Osteoblast (primary cell): ENCODE results near the gene ELK4. TPM values are rescaled to one million over a fixed set of nuclear protein-coding genes. Genes with fewer than 3 reads are reported as not detected.

Source experiments
- DNase-seq: peaks from one replicate; pipeline ENCODE4 v3.0.0; 2011; ENCODE audit warnings: low spot score, mixed read lengths; ENCODE audit not compliant: insufficient read length; ENCODE audit errors: missing footprints
- H2AFZ ChIP-seq: 2 replicates; pipeline ENCODE4 v1.6.0; 2011; ENCODE audit warnings: mild to moderate bottlenecking, low read length
- H3K27ac ChIP-seq: 2 replicates; pipeline ENCODE4 v1.5.1; 2011; ENCODE audit warnings: mild to moderate bottlenecking, low read depth, low read length, moderate library complexity
- H3K27me3 ChIP-seq: 2 replicates; pipeline ENCODE4 v1.6.0; 2012; ENCODE audit warnings: mild to moderate bottlenecking, control low read depth, inconsistent platforms, low read length, moderate library complexity; ENCODE audit not compliant: insufficient read depth
- H3K36me3 ChIP-seq: 2 replicates; pipeline ENCODE4 v1.5.1; 2011; ENCODE audit warnings: mild to moderate bottlenecking, low read length, control low read depth, moderate library complexity; ENCODE audit not compliant: insufficient read depth
- H3K4me1 ChIP-seq: 2 replicates; pipeline ENCODE4 v1.5.1; 2011; ENCODE audit warnings: mild to moderate bottlenecking, low read length, control low read depth, moderate library complexity; ENCODE audit not compliant: insufficient read depth
- H3K4me2 ChIP-seq: 2 replicates; pipeline ENCODE4 v1.6.0; 2011; ENCODE audit warnings: mild to moderate bottlenecking, low read length; ENCODE audit not compliant: insufficient read depth
- H3K4me3 ChIP-seq: fragments of 200-600 bp; sonication (generic); 3 replicates; pipeline ENCODE4 v1.5.1; 2012; ENCODE audit warnings: mild to moderate bottlenecking, low read length, inconsistent platforms; ENCODE audit not compliant: insufficient read depth
- H3K79me2 ChIP-seq: 2 replicates; pipeline ENCODE4 v1.6.0; 2012; ENCODE audit warnings: mild to moderate bottlenecking, low read length, control low read depth, inconsistent platforms; ENCODE audit not compliant: insufficient read depth
- H3K9me3 ChIP-seq: 2 replicates; pipeline ENCODE4 v1.5.1; 2011; ENCODE audit warnings: low read depth, low read length, control low read depth
- H4K20me1 ChIP-seq: 2 replicates; pipeline ENCODE4 v1.6.0; 2012; ENCODE audit warnings: mild to moderate bottlenecking, low read length, control low read depth; ENCODE audit not compliant: insufficient read depth
- total RNA-seq: library from RNA; depleted of rRNA; stranded (reverse); fragments of >200 nt; gene quantifications from 2 replicates; pipeline ENCODE4 v1.2.3, GENCODE V29; 2012
- TF ChIP-seq, protein P1 (sequence below): IDR thresholded peaks from 2 replicates; pipeline ENCODE4 v1.5.1; 2011; ENCODE audit warnings: mild to moderate bottlenecking, low read depth, low read length, moderate library complexity; ENCODE audit errors: extremely low read depth

The ELK4 gene, protein sequence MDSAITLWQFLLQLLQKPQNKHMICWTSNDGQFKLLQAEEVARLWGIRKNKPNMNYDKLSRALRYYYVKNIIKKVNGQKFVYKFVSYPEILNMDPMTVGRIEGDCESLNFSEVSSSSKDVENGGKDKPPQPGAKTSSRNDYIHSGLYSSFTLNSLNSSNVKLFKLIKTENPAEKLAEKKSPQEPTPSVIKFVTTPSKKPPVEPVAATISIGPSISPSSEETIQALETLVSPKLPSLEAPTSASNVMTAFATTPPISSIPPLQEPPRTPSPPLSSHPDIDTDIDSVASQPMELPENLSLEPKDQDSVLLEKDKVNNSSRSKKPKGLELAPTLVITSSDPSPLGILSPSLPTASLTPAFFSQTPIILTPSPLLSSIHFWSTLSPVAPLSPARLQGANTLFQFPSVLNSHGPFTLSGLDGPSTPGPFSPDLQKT
- total RNA-seq: 27.1 and 30.4 TPM in 2 replicates

DNA sequence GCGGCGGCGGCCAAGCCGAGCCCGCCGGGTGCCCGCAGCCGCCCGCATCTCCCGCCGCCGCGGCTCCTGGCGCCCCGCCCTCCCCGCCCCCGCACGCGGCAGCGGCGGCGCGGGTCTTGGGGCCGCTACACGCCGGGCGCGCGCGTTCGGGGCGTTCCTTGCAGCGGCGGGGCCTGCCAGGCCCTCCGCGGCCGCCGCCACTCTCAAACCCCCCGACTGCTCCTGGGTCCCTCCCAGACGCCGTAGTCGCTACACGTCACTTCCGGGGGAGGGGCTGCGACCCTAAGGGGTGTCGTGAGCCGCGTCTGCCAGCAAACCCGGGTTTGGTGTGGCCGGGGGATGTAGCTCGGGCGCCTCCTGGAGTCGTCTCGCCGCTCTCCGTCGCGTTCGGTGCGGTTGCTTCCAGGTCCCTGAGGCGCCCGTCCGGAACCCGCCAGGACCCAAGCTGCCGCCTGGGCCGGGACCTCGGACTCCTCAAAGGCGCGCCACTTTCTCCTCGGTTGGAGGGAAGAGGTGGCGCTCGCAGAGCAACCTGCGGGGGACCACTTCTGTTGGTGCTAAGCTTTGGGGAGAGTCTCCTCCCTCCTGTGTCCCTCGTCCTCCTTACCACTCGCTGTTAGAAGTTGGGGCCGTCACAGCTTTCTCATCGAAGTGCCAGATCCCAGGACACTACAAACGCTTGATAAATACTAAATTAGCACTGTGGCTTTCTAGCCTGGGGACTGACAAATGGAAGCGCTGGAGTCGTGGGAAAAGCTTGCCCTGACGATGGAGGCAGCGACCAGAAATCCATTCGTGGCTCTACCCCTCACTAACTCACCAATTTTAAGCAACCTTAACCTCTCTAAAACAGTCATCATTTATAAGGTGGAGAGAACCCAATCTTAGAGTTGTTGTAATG is at the start of gene ELK4:
TSS of gene ELK4 (minus strand) at position 244 of the 901 bp plus-strand sequence. CDS start 8,129 bp downstream, outside the sequence.
- Histone ChIP-seq H3K36me3 (no peaks in the 10 kb centered on the region), H3K4me2 (peak within 1 kb of the TSS; percentile 95), H3K27ac (peak within 1 kb of the TSS; percentile 87), H3K27me3 (peaks cover 2% of the 10 kb centered on the region), H3K9me3 (no peaks in the 10 kb centered on the region), H3K79me2 (peaks cover 38% of the 10 kb centered on the region), H3K4me3 (peak within 1 kb of the TSS; percentile 86), H2AFZ (peak within 1 kb of the TSS; percentile 94), H4K20me1 (no peaks in the 10 kb centered on the region), H3K4me1 (peaks cover 27% of the 10 kb centered on the region)
- TF ChIP-seq, protein P1, sequence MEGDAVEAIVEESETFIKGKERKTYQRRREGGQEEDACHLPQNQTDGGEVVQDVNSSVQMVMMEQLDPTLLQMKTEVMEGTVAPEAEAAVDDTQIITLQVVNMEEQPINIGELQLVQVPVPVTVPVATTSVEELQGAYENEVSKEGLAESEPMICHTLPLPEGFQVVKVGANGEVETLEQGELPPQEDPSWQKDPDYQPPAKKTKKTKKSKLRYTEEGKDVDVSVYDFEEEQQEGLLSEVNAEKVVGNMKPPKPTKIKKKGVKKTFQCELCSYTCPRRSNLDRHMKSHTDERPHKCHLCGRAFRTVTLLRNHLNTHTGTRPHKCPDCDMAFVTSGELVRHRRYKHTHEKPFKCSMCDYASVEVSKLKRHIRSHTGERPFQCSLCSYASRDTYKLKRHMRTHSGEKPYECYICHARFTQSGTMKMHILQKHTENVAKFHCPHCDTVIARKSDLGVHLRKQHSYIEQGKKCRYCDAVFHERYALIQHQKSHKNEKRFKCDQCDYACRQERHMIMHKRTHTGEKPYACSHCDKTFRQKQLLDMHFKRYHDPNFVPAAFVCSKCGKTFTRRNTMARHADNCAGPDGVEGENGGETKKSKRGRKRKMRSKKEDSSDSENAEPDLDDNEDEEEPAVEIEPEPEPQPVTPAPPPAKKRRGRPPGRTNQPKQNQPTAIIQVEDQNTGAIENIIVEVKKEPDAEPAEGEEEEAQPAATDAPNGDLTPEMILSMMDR: peak; percentile 51
- peak; percentile 98 for DNase-seq

DNA sequence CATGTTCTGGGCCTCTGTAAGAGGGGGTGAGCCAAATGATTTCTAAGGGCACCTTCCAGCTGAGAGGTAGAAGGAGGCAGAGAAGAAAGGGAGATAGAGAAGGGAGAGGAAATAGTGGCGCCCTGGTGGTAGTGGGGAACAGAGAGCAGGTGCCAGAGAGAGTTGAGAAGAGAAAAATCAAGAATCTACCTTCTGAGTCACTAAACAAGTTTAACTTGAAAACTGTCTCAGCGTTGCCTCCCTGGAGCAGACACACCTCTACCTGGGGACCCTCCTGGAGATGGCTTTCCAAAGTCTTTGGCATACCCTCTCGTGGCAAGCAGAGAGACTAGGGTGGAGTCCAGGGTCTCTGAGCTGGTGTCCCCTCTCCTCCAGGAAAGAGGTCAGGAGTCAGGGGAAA is 49.6 kb upstream of the ELK4 start:
- H2AFZ ChIP-seq: no peak overlapping the region
- no peak for DNase-seq
- no peaks in the 10 kb centered on the region for H3K9me3 ChIP-seq
- H3K79me2 ChIP-seq: no peaks in the 10 kb centered on the region
- H3K4me3 ChIP-seq: no peak overlapping the region
- H3K27ac ChIP-seq: no peak overlapping the region
- peaks cover 11% of the 10 kb centered on the region for H3K4me1 ChIP-seq
- no peaks in the 10 kb centered on the region for H3K36me3 ChIP-seq
- TF ChIP-seq, protein P1: no peak
- H4K20me1 ChIP-seq: no peaks in the 10 kb centered on the region
- no peaks in the 10 kb centered on the region for H3K27me3 ChIP-seq
- no peak overlapping the region for H3K4me2 ChIP-seq

DNA sequence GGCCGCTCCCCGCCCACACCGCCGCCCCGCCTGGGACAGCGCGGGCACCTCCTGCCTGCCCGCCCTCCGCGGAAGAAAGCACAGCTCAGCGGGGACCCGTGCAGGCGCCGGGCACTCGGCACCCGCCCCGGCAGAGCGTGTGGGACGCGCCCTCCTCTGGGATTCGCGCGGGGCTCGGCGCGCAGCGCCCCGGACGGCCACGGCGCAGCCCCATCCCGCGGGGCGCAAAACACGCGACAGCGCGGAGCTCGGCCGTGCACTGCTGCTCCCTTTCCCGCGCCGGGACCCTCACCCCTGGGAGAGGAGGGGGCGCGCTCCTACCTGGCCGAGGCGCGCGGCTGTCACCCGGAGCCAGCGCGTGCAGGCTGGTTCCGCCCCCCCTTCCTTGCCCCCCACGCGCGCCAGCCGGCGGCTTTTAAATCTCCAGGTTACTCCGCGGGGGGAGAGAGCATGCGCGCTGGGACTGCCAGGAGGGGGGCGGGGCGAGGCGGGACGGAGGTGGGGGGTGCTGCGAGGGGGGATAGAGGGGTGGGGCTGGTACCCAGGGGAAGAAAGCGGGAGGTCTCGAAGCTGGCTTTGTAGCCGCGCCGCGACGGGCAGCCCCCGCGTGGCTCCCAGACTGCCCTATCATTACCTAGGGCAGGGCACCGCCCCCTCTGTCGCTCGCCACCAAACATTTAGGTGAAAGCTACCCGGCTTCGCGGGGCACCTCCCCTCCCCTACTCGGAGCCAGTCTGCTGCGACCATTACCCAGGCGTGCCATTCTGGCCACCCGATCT is 48.5 kb upstream of the ELK4 start, which contains the start of gene SLC45A3:
TSS of gene SLC45A3 (minus strand) at position 437 of the 779 bp plus-strand sequence. CDS start 15,853 bp downstream, outside the sequence.
- Histone ChIP-seq H2AFZ (peak within 1 kb of the TSS; percentile 77), H3K27me3 (no peaks in the 10 kb centered on the region), H3K4me3 (peak within 1 kb of the TSS; percentile 77), H4K20me1 (no peaks in the 10 kb centered on the region), H3K4me1 (peaks cover 11% of the 10 kb centered on the region), H3K36me3 (no peaks in the 10 kb centered on the region), H3K79me2 (no peaks in the 10 kb centered on the region), H3K9me3 (no peaks in the 10 kb centered on the region), H3K4me2 (peak within 1 kb of the TSS; percentile 87), H3K27ac (peak within 1 kb of the TSS; percentile 51)
- TF ChIP-seq, protein P1: no peak
- DNase-seq: peak; percentile 95
